GM21786 (cell line): ENCODE results near the gene TUBA3C.

Experiments
- ATAC-seq: cut with Tn5 transposase; IDR thresholded peaks from one replicate; pipeline ENCODE4 v1.9.1; 2021; ENCODE audit not compliant: unreplicated experiment

TUBA3C gene

GRCh38 chr13:19169496-19169895 is 12.1 kb downstream of the TUBA3C start:
- no peak for ATAC-seq

GRCh38 chr13:19161308-19161707 is 20.3 kb downstream of the TUBA3C start:
- no peak for ATAC-seq

GRCh38 chr13:19159761-19160420 is 21.7 kb downstream of the TUBA3C start:
- ATAC-seq = no peak

GRCh38 chr13:19159181-19159580 is 22.4 kb downstream of the TUBA3C start:
- ATAC-seq = no peak

GRCh38 chr13:19158526-19159174 is 23.0 kb downstream of the TUBA3C start:
- ATAC-seq = no peak

- ATAC-seq = no peak
These were observed 23.6 kb downstream of the TUBA3C start for GRCh38 chr13:19158006-19158405.

GRCh38 chr13:19157461-19157860 is 24.2 kb downstream of the TUBA3C start:
- ATAC-seq = no peak

GRCh38 chr13:19156013-19156825 is 25.4 kb downstream of the TUBA3C start:
- no peak for ATAC-seq

GRCh38 chr13:19155321-19155861 is 26.2 kb downstream of the TUBA3C start:
- no peak for ATAC-seq

GRCh38 chr13:19154843-19155242 is 26.8 kb downstream of the TUBA3C start:
- ATAC-seq = no peak

- ATAC-seq = no peak
These were observed 27.7 kb downstream of the TUBA3C start for GRCh38 chr13:19153782-19154450.

- no peak for ATAC-seq
These were observed 29.2 kb downstream of the TUBA3C start for GRCh38 chr13:19152403-19152802.

GRCh38 chr13:19151581-19152263 is 29.9 kb downstream of the TUBA3C start:
- ATAC-seq = no peak

- no peak for ATAC-seq
These were observed 30.9 kb downstream of the TUBA3C start for GRCh38 chr13:19150712-19151228.

- ATAC-seq = no peak
These were observed 31.4 kb downstream of the TUBA3C start for GRCh38 chr13:19150226-19150625.

- ATAC-seq = no peak
These were observed 33.1 kb downstream of the TUBA3C start for GRCh38 chr13:19148561-19148960.
